Measurements from ENCODE around the gene PRR14L. TPM values are rescaled to one million over a fixed set of nuclear protein-coding genes. Genes with fewer than 3 reads are reported as not detected.
A peak's percentile ranks its signal among the peaks of the same experiment; 100 is the strongest.

The PRR14L gene
- polyA plus RNA-seq, 1 of the 3 experiments (the other 2 are of a cell fraction) = 5.9 TPM

- peak overlapping the region; percentile 20 to 84 for H3K4me3 ChIP-seq (ENCODE audit: low read depth in 2 of 2, low read length in 1 of 2)
- H3K9ac ChIP-seq = peak overlapping the region; percentile 94; the same call in 1 of the 2 replicates
- ChIA-PET CTCF (interaction anchor here (1.9 to 3.0 kb wide), 3 partner anchors 74 to 220 kb away, joined by 4 to 10 read pairs (median 9); no protein-coding TSS in a partner anchor), POLR2A (interaction anchor here (1.3 kb wide), 1 partner anchor 12 kb away, joined by 5 read pairs; no protein-coding TSS in a partner anchor)
- 63% methylated on average over 16 of the region's 16 CpGs for WGBS (ENCODE audit: low lambda C conversion rate)
- peak overlapping the region; percentile 8 to 72; a peak in 3 of 4 replicates for H3K27ac ChIP-seq (ENCODE audit: low read depth in 2 of 2, low read length in 1 of 2)
- peak overlapping the region; percentile 94 for H2AFZ ChIP-seq (ENCODE audit: low read depth)
- H3K9me2 ChIP-seq = no peaks in the 10 kb centered on the region
- DNase-seq = no peak
- no peaks in the 10 kb centered on the region for H3K27me3 ChIP-seq (ENCODE audit: insufficient read depth)
- no peaks in the 10 kb centered on the region for H4K20me1 ChIP-seq (ENCODE audit: insufficient read depth)
- no peaks in the 10 kb centered on the region for H3K9me3 ChIP-seq
- H3K36me3 ChIP-seq (replicated peaks in 1 of 2; ENCODE audit: control insufficient read depth in 1 of 2, insufficient read depth in 2 of 2, low read length in 1 of 2) = peaks cover 0 to 5% of the 10 kb centered on the region in 2 experiments
- H3K4me1 ChIP-seq (ENCODE audit: control insufficient read depth in 1 of 2, insufficient read depth in 2 of 2, low read depth in 1 of 2, low read length in 1 of 2) = peaks cover 12 to 31% of the 10 kb centered on the region in 2 experiments
- peaks cover 14% of the 10 kb centered on the region for H3F3A ChIP-seq (replicated peaks; ENCODE audit: insufficient read depth)
- H3K79me2 ChIP-seq (ENCODE audit: insufficient read depth) = peaks cover 47% of the 10 kb centered on the region
- TF ChIP-seq GATA2 (CRISPR knock-in tag; IDR thresholded peaks at IDR 0.05) (no peak), SMC3 (IDR thresholded peaks at IDR 0.05; ENCODE audit: low read depth, low read length) (peak; percentile 0; the same call in 1 of the 2 replicates)
- H3K4me2 ChIP-seq = peak overlapping the region; percentile 82; the same call in 1 of the 2 replicates
Observed at GRCh38 chr22:31750365-31751284, 693 bp upstream of the PRR14L start.

GRCh38 chr22:31748490-31748889, 1.4 kb downstream of the PRR14L start:
- no peaks in the 10 kb centered on the region for H3K9me3 ChIP-seq
- CTCF ChIA-PET = interaction anchor here (0.7 to 3.0 kb wide), 4 partner anchors 41 to 295 kb away, joined by 3 to 10 read pairs (median 5); partner anchors contain the start of gene PISD
- H3K36me3 ChIP-seq (replicated peaks in 1 of 2; ENCODE audit: control insufficient read depth in 1 of 2, insufficient read depth in 2 of 2, low read length in 1 of 2) = peaks cover 0 to 5% of the 10 kb centered on the region in 2 experiments
- H3K4me2 ChIP-seq = peak overlapping the region; percentile 82
- WGBS (ENCODE audit: low lambda C conversion rate) = 34% methylated on average over 2 of the region's 2 CpGs
- TF ChIP-seq REST (IDR thresholded peaks at IDR 0.05; ENCODE audit: low read depth, low read length) (no peak), SIN3A (IDR thresholded peaks at IDR 0.05; ENCODE audit: borderline replicate concordance, low read depth, low read length) (no peak), NRF1 (IDR thresholded peaks at IDR 0.05; ENCODE audit: low read depth, low read length) (no peak), RFX5 (IDR thresholded peaks at IDR 0.05; ENCODE audit: low read length) (no peak), GABPA (IDR thresholded peaks at IDR 0.05; ENCODE audit: low read depth) (no peak), TCF12 (IDR thresholded peaks at IDR 0.05) (no peak), SMC3 (IDR thresholded peaks at IDR 0.05; ENCODE audit: low read depth, low read length) (no peak), EP300 (IDR thresholded peaks at IDR 0.05; ENCODE audit: borderline replicate concordance in 1 of 2, low read depth in 1 of 2, low read length in 1 of 2) (no peak), ELF1 (IDR thresholded peaks at IDR 0.05) (no peak), RXRA (IDR thresholded peaks at IDR 0.05; ENCODE audit: borderline replicate concordance, low read depth) (no peak), TAF1 (IDR thresholded peaks at IDR 0.05; ENCODE audit: borderline replicate concordance, low read depth, low read length) (no peak), JUND (IDR thresholded peaks at IDR 0.05) (no peak), RAD21 (IDR thresholded peaks at IDR 0.05; ENCODE audit: low read length) (no peak), TEAD4 (IDR thresholded peaks at IDR 0.05; ENCODE audit: borderline replicate concordance, insufficient read depth) (no peak), ZBTB33 (IDR thresholded peaks at IDR 0.05; ENCODE audit: borderline replicate concordance, low read depth) (no peak), MAX (IDR thresholded peaks at IDR 0.05; ENCODE audit: low read depth) (no peak), EZH2phosphoT487 (IDR thresholded peaks at IDR 0.05; ENCODE audit: borderline replicate concordance, low read depth) (no peak), CHD2 (IDR thresholded peaks at IDR 0.05; ENCODE audit: low read length, partially characterized antibody) (no peak)
- H3K27me3 ChIP-seq (ENCODE audit: insufficient read depth) = no peaks in the 10 kb centered on the region
- H3K4me3 ChIP-seq (ENCODE audit: low read depth in 2 of 2, low read length in 1 of 2) = peak overlapping the region; percentile 84 to 86
- H3K27ac ChIP-seq (ENCODE audit: low read depth in 2 of 2, low read length in 1 of 2) = peak overlapping the region; percentile 4 to 11; a peak in 2 of 4 replicates
- peaks cover 6% of the 10 kb centered on the region; the same call in 1 of the 2 replicates for H4K20me1 ChIP-seq (ENCODE audit: insufficient read depth)
- peak overlapping the region; percentile 94; the same call in 1 of the 2 replicates for H3K9ac ChIP-seq
- peaks cover 61% of the 10 kb centered on the region for H3K79me2 ChIP-seq (ENCODE audit: insufficient read depth)
- no peak for DNase-seq
- POLR2A ChIA-PET = no interaction called here
- no peaks in the 10 kb centered on the region for H3K9me2 ChIP-seq
- H2AFZ ChIP-seq (ENCODE audit: low read depth) = no peak overlapping the region
- peaks cover 12 to 23% of the 10 kb centered on the region in 2 experiments; a peak in 3 of 4 replicates for H3K4me1 ChIP-seq (ENCODE audit: control insufficient read depth in 1 of 2, insufficient read depth in 2 of 2, low read depth in 1 of 2, low read length in 1 of 2)
- H3F3A ChIP-seq (replicated peaks; ENCODE audit: insufficient read depth) = peaks cover 13% of the 10 kb centered on the region
